Subcutaneous adipose tissue (tissue), 4 donors: ENCODE measurements around the gene ROBO1. TPM values are rescaled to one million over a fixed set of nuclear protein-coding genes. Genes with fewer than 3 reads are reported as not detected.

ENCODE experiments used
- CTCF ChIP-seq: fragments of 450-650 bp; IDR thresholded peaks from one replicate; pipeline ENCODE4 v1.5.1; 2016; ENCODE audit warnings: low read depth, mild to moderate bottlenecking, control low read depth, antibody characterized with exemption, moderate library complexity
- total RNA-seq, 4 donors: library from RNA; depleted of rRNA; stranded (reverse); fragments of >200 nt; gene quantifications; one replicate each; pipeline ENCODE4 v1.1.0, GENCODE V29; 2016

Gene ROBO1
- total RNA-seq, 4 donors from 2014 or later, result 26.6 to 34.0 (median 30.8) TPM

DNA sequence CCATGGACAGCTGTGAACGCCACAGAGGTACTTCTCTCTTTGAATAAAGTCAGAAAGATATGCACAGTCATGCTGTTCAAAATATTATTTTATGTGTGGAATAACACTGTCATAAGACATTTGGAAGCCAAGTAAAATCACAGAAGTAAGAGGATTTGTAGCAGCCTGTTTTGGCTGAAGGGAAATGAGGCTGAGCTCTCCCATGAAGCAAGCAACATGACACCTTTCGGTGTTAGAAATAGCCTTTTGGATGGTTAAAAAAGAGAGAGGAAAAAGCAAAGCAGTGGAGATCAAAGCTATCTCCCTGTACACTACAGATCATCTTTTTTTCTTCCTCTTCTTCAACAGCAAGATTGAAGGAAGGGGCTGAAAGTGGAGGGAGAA lies 755.3 kb downstream of the ROBO1 start:
- TF ChIP-seq CTCF, result no peak

DNA sequence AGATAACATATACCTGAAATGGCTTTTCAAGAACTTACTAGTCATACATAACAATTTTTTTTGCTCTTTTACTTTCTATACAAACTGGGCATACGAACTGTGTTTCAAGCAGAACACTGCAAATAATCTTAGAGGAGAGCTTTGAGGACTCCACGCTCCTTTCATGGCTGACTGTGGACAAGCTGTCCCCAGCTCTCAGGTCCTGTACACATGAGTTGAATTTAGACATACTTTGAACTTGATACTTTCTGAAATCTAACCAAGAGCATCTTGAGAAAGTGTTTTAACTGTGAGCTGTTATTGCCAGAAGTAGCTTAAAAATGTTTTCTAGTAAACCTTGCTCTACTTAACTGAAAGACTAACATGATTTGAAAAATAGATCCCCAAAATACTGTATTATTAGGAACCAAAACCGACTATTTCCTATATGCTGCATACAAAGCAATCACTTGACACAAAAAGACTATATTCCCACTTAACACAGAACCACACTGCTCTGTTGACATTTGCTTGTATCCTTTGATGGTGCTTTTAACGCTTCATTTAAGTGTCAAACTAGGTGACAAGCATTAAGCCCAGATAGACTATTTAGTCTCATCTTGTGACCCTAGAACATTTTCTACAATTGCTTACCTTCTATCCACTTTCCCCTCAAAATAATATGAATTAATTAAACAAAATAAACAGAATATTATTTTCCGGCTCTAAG lies 755.8 kb downstream of the ROBO1 start:
- TF ChIP-seq CTCF, result no peak

DNA sequence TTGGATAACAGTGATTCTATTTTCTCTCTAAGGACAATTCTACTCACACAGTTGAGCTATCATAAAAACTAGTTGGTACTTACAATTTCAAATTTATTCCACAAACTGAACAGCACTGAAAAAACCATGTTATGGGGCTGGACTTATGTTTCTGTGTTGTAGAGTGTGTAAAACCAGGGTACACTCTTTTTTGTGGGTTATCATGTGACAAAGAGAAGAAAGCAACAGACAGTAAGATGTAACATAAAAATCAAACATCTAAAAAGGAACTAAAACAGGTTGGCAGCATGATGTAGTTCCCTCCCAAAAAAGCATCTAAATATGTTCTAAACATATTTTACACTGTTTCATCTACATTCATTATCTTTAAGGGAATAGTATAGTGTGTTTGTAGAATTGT lies 757.9 kb downstream of the ROBO1 start:
- no peak for TF ChIP-seq CTCF

DNA sequence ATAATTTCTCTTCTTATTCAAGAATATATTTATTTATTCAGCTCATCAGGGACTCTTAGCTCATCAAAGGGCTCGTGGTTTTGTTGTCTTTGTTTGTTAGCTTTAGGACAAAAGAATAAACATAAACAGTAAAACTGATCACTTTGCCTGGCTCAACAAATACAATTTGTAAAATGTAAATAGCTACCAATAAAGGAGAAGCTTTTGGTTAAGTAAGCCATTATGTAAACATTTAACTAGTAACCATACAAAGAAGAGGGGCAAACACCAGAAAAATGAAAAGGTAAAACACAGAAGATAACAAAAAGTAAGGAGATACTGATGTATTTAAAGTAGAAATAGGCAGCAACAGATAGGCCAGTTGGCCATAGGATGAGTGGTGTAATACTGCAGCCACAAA lies 761.7 kb downstream of the ROBO1 start:
- TF ChIP-seq CTCF, result no peak

GRCh38 chr3:79005084-79005483 lies 762.7 kb downstream of the ROBO1 start:
- no peak for TF ChIP-seq CTCF

DNA sequence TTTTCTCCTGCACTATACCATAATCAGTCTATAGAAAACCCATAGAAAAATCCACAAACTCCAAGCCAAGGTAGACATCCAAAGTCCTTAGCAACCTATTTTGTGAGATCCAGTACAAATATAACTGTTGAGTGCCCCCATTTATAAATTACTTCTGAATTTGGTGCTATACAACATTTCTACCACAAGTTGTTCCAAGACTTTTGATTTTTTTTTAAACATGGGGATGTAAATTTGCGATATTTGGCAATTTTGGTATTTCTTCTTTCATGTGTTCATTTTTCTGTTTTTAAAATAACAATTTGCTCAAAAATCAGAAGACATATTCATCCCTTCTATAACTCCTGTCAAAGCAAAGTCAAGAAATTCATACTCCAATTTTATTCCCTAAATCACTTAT lies 763.8 kb downstream of the ROBO1 start:
- no peak for TF ChIP-seq CTCF

DNA sequence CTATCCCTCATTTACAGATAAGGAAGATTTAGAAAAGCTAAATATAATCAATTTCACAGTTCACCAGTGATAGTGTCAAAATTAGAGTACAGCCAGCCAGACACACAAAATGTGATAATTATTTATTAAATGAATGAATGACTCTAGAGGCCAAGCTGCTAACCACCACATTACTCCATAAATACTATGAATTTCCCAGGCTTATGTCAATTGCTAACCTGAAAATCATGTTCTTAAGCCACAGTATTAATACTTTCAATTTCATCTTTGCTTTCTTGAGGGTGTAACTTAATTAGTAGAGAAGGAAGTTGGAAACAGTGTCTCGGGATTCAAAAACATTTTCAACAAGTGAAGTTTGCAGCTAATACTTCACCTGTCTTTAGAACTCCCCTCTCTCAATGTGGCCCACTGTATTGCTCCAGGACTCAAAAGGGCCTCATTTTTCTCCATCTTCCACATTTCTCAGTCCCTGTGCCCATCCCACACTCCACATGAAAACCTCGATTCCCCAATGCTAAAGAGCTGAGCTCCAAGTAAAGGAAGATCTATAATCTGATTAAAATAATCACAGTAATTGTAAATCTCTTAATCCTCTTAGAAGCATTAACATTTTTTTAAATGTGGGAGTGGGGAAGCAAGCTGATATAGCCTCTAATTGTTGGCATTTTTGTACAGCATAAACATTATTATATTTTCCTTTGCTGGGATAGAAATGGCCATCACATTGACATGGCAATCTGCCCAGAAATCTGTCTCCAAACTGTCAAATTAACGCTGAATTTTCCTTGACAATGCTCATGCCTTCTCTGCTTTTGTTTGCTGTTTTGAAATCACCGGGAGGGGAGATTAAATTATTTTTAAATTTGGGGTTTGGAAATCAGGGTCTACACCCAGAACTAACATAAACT lies 765.1 kb downstream of the ROBO1 start:
- TF ChIP-seq CTCF, result no peak
